Skeletal muscle tissue (tissue), 4 donors: Measurements from ENCODE around the gene VPREB3. TPM values are rescaled to one million over a fixed set of nuclear protein-coding genes. Genes with fewer than 3 reads are reported as not detected.

ENCODE experiments used
- H3K27ac ChIP-seq: one replicate; pipeline ENCODE4 v1.7.0; 2013; ENCODE audit warnings: mild to moderate bottlenecking, low read depth, low read length, inconsistent platforms
- H3K27me3 ChIP-seq, 3 donors: one replicate each; pipeline ENCODE4 v1.7.0; 2013; ENCODE audit warnings: low read length in 3 of 3; ENCODE audit not compliant: control insufficient read depth in 3 of 3, insufficient read depth in 3 of 3
- H3K36me3 ChIP-seq, 3 donors: one replicate each; pipeline ENCODE4 v1.7.0; 2013; ENCODE audit warnings: low read length in 3 of 3; ENCODE audit not compliant: control insufficient read depth in 3 of 3, insufficient read depth in 3 of 3
- H3K4me1 ChIP-seq, 3 donors: one replicate each; pipeline ENCODE4 v1.7.0; 2013; ENCODE audit warnings: low read length in 3 of 3, mild to moderate bottlenecking in 3 of 3; ENCODE audit not compliant: control insufficient read depth in 3 of 3, insufficient read depth in 3 of 3
- H3K4me3 ChIP-seq, 3 donors: one replicate each; pipeline ENCODE4 v1.7.0; 2013; ENCODE audit warnings: low read length in 3 of 3
- H3K9ac ChIP-seq, 3 donors: one replicate each; pipeline ENCODE4 v1.7.0; 2013; ENCODE audit warnings: low read length in 3 of 3, mild to moderate bottlenecking in 3 of 3, moderate library complexity in 2 of 3, low read depth in 1 of 3
- H3K9me3 ChIP-seq, 3 donors: one replicate each; pipeline ENCODE4 v1.7.0; 2013; ENCODE audit warnings: low read length in 3 of 3; ENCODE audit not compliant: control insufficient read depth in 3 of 3
- total RNA-seq: library from RNA; depleted of rRNA; stranded (reverse); fragments of >200 nt; gene quantifications from one replicate; pipeline ENCODE4 v1.2.3, GENCODE V29; 2014
- donor health status: Osteomylitis.

Gene VPREB3
- total RNA-seq, 1 donor from 2014 or later, result not detected

DNA sequence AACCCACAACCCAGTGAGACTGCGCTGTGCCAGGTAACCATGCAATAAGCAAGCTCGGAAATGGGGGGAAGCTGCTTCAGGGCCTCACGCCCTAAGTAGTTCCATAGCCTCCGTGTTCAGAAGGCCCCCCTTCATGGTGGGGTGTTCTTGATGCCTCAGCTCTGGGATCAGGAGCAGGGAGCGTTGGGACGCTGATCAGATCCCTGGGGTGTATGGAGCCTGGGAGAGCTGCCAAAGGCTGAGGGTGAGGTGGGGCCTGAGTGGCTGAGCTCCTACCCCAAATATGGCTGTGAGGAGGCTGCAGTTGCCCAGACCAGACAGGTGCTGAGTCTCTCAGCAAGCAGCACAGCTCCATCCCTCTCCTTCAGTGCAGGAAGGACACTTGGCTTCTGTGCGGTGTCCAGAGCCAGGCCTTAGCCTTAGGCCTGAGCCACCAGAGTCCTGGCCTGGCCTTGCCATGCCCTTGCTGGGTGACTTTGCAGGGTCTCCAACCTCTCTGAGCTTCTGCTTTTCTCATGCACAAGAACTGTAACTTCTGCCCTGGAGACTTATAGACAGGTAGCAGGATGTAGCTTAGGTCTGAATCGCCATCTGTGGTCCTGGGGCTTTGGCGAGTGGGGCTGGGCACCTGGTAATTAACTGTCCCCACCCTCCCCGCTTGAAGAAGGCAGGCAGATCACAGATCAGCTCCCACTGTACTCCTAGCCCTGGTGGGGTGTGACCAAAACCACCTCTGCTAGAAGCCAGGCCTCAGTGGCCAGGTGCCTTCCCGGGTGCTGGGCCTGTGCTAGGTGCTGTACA is 23.8 kb upstream of the VPREB3 start:
- Histone ChIP-seq H3K9ac (no peak overlapping the region), H3K36me3 (no peaks in the 10 kb centered on the region), H3K4me3 (no peak overlapping the region), H3K27ac (no peak overlapping the region), H3K9me3 (no peaks in the 10 kb centered on the region), H3K4me1 (peaks cover 14 to 29% (median 21%) of the 10 kb centered on the region in 3 donors), H3K27me3 (peaks cover 0 to 3% (median 2%) of the 10 kb centered on the region in 3 donors)

DNA sequence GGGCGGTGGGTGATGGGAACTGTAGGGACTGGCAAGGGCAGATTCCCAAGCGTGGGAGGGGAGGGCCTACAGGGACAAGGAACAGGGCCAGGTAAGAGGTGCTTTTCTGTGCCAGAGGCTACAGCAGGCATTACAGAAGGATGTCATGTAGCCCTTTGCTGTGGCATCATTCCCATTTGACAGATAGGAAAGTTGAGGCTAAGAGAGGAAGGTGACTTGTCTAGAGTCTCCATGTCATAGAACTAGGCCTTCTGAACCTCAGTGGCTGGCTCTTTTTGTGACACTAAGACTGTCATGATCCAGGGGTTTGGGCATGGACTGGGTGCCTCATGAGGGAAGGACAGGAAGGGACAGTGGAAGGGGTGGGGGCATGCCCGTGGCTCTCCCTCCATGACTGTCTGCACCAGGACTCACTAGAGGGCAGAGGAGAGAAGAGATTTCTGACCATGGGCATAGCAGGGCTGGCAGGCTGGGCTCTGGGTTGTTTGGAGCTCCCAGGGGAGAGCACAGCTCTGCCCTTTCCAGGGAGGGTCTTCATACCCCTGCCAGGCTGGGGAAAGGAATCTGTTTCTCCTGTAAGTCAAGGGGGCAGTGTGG is 21.7 kb upstream of the VPREB3 start:
- Histone ChIP-seq H3K9me3 (no peaks in the 10 kb centered on the region), H3K36me3 (no peaks in the 10 kb centered on the region), H3K4me3 (no peak overlapping the region), H3K27ac (no peak overlapping the region), H3K9ac (no peak overlapping the region), H3K27me3 (peaks cover 0 to 3% (median 2%) of the 10 kb centered on the region in 3 donors), H3K4me1 (peaks cover 14 to 26% (median 20%) of the 10 kb centered on the region in 3 donors)

DNA sequence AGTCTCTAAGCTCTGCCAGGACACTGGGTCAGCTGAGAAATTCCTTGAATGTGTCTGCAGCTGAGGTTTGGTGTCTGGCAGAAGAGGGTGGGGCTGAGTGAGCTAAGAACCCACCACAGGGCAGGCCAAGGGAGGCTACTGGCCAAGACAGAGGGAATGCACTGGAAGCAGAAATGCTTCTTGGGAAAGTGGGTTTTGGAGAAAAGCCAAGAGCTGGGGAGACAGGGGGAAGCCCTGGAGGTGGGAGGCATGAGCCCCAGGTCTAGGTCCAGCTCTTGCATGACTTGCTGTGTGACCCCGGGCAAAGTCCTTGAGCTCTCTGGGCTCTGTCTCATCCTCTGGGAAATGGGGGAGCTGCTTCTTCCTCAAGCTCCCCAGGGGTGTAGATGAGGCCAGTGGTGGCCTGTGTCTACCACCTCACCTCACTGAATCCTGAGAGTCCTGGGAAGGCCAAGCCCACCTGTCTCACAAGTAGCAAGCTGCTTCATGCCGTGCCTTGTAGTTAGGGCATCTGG is 20.8 kb upstream of the VPREB3 start:
- Histone ChIP-seq H3K4me1 (peaks cover 14 to 26% (median 20%) of the 10 kb centered on the region in 3 donors), H3K36me3 (no peaks in the 10 kb centered on the region), H3K4me3 (no peak overlapping the region), H3K27ac (no peak overlapping the region), H3K9me3 (no peaks in the 10 kb centered on the region), H3K27me3 (peaks cover 0 to 3% (median 2%) of the 10 kb centered on the region in 3 donors), H3K9ac (peak overlapping the region in 1 of 3 donors; percentile 8)

DNA sequence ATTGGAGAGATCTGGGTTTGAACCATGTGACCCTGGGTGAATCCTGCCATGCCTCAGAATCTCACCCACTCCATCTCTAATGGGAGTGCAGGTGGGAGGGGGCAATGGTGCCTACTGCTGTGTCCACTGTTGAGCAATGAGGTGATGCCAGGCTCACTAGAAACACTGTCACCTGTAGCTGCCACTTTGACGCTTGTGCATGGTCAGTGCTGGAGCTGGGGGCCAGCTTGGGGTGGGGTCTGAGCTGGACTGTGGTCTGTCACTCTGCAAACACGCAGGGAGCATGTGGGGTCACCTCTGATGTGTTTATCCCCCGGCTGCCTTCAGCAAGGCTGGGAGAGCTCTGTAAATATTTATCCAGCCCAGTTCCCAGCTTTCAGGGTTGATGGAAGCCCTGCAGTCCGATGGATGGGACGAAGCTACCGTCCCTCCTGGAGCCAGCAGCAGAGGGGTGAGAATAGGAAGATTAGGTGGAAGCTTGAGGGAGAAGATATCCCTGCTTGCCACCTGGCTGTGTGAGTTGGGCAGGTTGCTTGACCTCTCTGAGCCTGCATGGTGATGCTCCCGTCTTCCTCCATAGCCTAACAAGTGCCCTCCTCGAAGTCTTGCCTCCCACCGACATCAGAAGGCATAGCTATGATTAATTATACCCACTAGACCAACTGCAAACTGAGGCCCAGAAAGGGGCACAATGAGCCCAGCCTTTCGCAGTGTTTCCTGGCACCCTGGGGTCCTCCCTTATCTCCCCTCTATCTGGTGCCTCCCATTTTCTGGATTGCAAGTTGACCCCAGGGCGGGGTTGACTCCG is 20.1 kb upstream of the VPREB3 start:
- H3K36me3 ChIP-seq, result no peaks in the 10 kb centered on the region
- peaks cover 0 to 3% (median 2%) of the 10 kb centered on the region in 3 donors for H3K27me3 ChIP-seq
- H3K27ac ChIP-seq, result no peak overlapping the region
- peak overlapping the region in 1 of 3 donors; percentile 8 for H3K9ac ChIP-seq
- H3K9me3 ChIP-seq, result no peaks in the 10 kb centered on the region
- no peak overlapping the region for H3K4me3 ChIP-seq
- H3K4me1 ChIP-seq, result peaks cover 14 to 30% (median 21%) of the 10 kb centered on the region in 3 donors

DNA sequence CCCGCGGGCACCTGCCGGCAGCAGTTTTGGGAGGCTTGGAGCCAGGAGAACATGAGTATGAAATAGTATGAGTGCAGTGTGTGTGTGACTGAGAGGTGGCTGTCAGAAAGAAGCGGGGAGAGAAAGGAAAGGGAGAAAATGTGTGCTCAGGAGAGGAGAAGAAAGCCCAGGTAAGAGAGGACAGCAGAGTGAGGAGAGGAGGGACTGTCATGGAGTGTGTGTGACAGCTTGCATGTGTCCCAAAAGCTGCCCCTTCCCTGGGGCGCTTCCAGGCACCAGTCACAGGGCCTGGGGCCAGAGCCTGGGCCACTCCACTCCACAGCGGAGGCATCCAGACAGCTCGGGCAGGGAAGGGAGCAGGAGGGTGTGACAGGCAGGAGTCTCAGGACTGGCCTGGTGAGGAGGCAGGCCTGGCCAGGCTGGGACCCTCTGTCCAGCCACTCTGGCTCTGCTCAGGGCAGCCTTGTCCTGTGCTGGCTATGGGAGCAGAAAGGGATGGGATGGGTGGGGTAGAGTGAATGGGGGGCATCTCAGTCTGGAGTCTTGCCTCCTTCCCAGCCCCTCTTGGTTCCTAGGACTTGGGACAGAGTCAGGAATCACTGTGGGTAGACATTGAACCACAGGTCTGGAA is 19.4 kb upstream of the VPREB3 start:
- Histone ChIP-seq H3K4me3 (peak overlapping the region; percentile 23 to 71 (median 61)), H3K4me1 (peaks cover 15 to 37% (median 26%) of the 10 kb centered on the region in 3 donors), H3K27me3 (peaks cover 0 to 3% (median 2%) of the 10 kb centered on the region in 3 donors), H3K9ac (peak overlapping the region in 1 of 3 donors; percentile 71), H3K9me3 (no peaks in the 10 kb centered on the region), H3K27ac (no peak overlapping the region), H3K36me3 (no peaks in the 10 kb centered on the region)

DNA sequence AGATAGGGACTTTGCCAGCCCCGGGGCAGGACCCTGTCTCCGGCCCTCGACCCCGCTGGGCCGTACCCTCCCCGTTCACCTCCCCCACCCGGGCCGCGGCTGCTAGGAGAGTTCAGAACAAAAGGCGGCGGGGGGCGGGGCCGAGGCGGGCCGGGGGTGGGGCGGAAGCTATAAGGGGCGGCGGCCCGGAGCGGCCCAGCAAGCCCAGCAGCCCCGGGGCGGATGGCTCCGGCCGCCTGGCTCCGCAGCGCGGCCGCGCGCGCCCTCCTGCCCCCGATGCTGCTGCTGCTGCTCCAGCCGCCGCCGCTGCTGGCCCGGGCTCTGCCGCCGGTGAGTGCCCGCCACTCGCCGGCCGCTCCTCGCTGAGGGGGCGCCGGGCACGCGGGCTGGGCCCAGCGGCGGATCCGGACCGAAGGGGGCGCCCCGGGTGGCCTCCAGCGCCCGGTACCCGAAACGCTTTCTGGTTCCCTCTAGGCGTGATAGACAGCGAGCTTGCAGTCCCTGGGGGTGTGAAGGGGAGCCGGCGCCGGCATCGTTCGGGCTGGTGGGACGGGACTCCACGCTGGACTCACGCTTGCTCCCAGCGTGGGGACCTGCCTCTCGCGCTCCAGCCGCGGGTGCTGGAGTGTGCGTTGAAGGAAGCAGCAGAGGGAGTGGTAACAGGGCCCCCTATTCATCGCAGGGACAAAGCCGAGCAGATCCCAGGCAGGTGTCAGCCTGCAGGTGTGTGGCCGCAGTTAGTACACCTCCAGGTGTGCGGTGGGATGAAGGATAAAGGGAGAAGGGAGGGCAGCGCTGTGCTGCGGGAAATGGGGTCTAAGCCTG is 18.6 kb upstream of the VPREB3 start, which contains the start of gene MMP11:
Gene MMP11 (plus strand): TSS at position 201 of the 825 bp plus-strand sequence. CDS start 22 bp downstream, at position 223.
- Histone ChIP-seq H3K36me3 (no peaks in the 10 kb centered on the region), H3K27ac (no peak within 1 kb of the TSS), H3K4me3 (peak within 1 kb of the TSS; percentile 31 to 71 (median 61)), H3K9ac (peak within 1 kb of the TSS; percentile 45 to 71 (median 47)), H3K9me3 (no peaks in the 10 kb centered on the region), H3K4me1 (peaks cover 16 to 44% (median 31%) of the 10 kb centered on the region in 3 donors), H3K27me3 (peaks cover 0 to 3% (median 2%) of the 10 kb centered on the region in 3 donors)

DNA sequence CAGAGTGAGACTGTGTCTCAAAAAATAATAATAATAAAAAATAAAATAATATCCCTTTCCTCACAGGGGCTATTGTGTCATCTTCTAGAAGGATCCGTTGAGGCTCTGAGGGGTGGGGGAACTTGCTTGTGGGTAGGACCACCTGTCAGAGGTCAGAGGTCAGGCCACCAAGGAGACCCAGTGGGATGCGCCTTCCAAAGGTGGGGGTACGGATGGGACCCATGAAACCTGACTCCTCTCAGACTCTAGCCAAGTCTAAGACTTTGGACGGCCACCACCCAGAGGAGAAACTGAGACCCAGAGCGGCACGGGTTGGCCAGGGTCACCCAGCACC is 18.1 kb upstream of the VPREB3 start:
- Histone ChIP-seq H3K27ac (no peak overlapping the region), H3K27me3 (peaks cover 0 to 3% (median 2%) of the 10 kb centered on the region in 3 donors), H3K4me1 (peaks cover 16 to 45% (median 31%) of the 10 kb centered on the region in 3 donors), H3K9ac (peak overlapping the region; percentile 45 to 71 (median 47)), H3K9me3 (no peaks in the 10 kb centered on the region), H3K4me3 (peak overlapping the region; percentile 31 to 58 (median 57)), H3K36me3 (no peaks in the 10 kb centered on the region)

DNA sequence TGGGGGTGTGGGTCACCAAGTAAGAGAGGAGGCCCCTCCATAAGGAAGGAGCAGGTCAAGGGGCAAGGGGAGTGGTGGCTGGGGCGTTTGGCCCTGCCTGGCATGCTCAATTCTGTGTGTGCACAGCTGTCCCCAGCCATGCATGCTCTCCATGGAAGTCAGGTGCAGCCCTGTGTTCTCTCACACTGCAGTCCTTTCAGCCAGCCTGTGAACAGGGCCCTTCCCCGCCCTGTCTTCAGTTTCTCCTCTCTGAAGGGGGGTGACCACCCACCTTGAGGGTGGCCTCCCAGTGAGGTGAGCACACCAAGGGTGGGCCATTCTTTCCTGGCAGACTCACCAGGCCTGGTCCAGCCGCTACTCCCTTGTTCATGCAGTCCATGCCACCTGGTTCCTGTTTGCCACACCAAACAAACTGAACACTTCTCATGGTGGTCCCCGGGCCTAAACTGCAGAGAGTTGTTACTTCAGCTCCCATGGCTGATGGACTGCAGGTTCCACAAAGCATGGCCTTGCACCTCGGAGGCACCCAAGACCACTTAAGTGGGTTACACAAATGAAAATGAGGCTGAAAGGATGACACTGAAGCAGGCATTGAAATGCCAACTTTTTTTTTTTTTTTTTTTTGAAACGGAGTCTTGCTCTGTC is 15.2 kb upstream of the VPREB3 start:
- Histone ChIP-seq H3K9ac (peak overlapping the region in 1 of 3 donors; percentile 50), H3K4me1 (peaks cover 34 to 62% (median 53%) of the 10 kb centered on the region in 3 donors), H3K9me3 (no peaks in the 10 kb centered on the region), H3K27ac (no peak overlapping the region), H3K27me3 (peaks cover 0 to 3% (median 2%) of the 10 kb centered on the region in 3 donors), H3K4me3 (no peak overlapping the region), H3K36me3 (peaks cover under 1 to 15% (median 3%) of the 10 kb centered on the region in 3 donors)
